Spinal cord (tissue), 10 donors: Measurements from ENCODE around the gene FKRP. TPM values are rescaled to one million over a fixed set of nuclear protein-coding genes. Genes with fewer than 3 reads are reported as not detected.

Experiments used
- DNase-seq, 6 donors: peaks; one replicate each; pipeline versions ENCODE4 v3.0.0 to v3.0.0-alpha.2; 2013 to 2015; ENCODE audit warnings: low spot score in 6 of 6, low read depth in 4 of 6
- H3K27ac ChIP-seq: one replicate; pipeline ENCODE4 v1.5.1; 2013; ENCODE audit warnings: low read depth, low read length, control low read depth
- H3K27me3 ChIP-seq: one replicate; pipeline ENCODE4 v1.6.1; 2013; ENCODE audit warnings: low read length; ENCODE audit not compliant: control insufficient read depth, insufficient read depth
- H3K36me3 ChIP-seq: one replicate; pipeline ENCODE4 v1.6.1; 2013; ENCODE audit warnings: low read length; ENCODE audit not compliant: control insufficient read depth, insufficient read depth
- H3K4me1 ChIP-seq: one replicate; pipeline ENCODE4 v1.6.1; 2013; ENCODE audit warnings: low read length; ENCODE audit not compliant: control insufficient read depth, insufficient read depth
- H3K4me3 ChIP-seq: one replicate; pipeline ENCODE4 v1.5.1; 2013; ENCODE audit warnings: low read depth, low read length, control low read depth
- H3K9me3 ChIP-seq: one replicate; pipeline ENCODE4 v1.6.1; 2013; ENCODE audit warnings: low read length; ENCODE audit not compliant: control insufficient read depth, insufficient read depth
- WGBS: methylation state at CpG from one replicate; pipeline ENCODE4 v1.1.5; 2013; ENCODE audit warnings: missing lambda C conversion rate; ENCODE audit not compliant: insufficient coverage; 5-methylcytosine and 5-hydroxymethylcytosine counted together
- polyA plus RNA-seq, 2 donors: library from polyadenylated mRNA; unstranded; fragments of 120-200 nt; gene quantifications; one replicate each; pipeline ENCODE4 v1.2.1, GENCODE V29; 2013; ENCODE audit not compliant: insufficient read length in 2 of 2
- total RNA-seq, 2 donors: library from RNA; depleted of rRNA in 1 of 2; stranded (reverse); fragments of 120-200 nt in 1 of 2; fragments of >200 nt in 1 of 2; gene quantifications; one replicate each; pipeline versions ENCODE4 v1.2.3 to v1.2.4, GENCODE V29; 2013 to 2014
- donor health status: healthy.

Gene FKRP
- total and polyA plus RNA-seq, 4 donors, result 11.4 to 36.7 (median 20.6) TPM

- peaks cover 49% of the 10 kb centered on the region for H3K4me1 ChIP-seq
- peak in 4 of 6 donors; percentile 38 to 91 (median 64) for DNase-seq
- H3K4me3 ChIP-seq, result peak overlapping the region; percentile 77
- H3K9me3 ChIP-seq, result no peaks in the 10 kb centered on the region
- H3K27me3 ChIP-seq, result no peaks in the 10 kb centered on the region
- H3K27ac ChIP-seq, result peak overlapping the region; percentile 87
- H3K36me3 ChIP-seq, result peaks cover 30% of the 10 kb centered on the region
- WGBS, result 2% methylated on average over 18 of the region's 39 CpGs
These were observed 31.9 kb upstream of the FKRP start for GRCh38 chr19:46713781-46714443.

GRCh38 chr19:46714444-46715106 lies 31.3 kb upstream of the FKRP start:
- 27% methylated on average over 8 of the region's 12 CpGs for WGBS
- no peaks in the 10 kb centered on the region for H3K27me3 ChIP-seq
- peak overlapping the region; percentile 77 for H3K4me3 ChIP-seq
- no peaks in the 10 kb centered on the region for H3K9me3 ChIP-seq
- H3K27ac ChIP-seq, result peak overlapping the region; percentile 87
- peaks cover 31% of the 10 kb centered on the region for H3K36me3 ChIP-seq
- no peak for DNase-seq
- peaks cover 50% of the 10 kb centered on the region for H3K4me1 ChIP-seq

- Histone ChIP-seq H3K36me3 (peaks cover 32% of the 10 kb centered on the region), H3K27ac (peak overlapping the region; percentile 80), H3K4me3 (peak overlapping the region; percentile 77), H3K27me3 (no peaks in the 10 kb centered on the region), H3K4me1 (peaks cover 50% of the 10 kb centered on the region), H3K9me3 (no peaks in the 10 kb centered on the region)
- DNase-seq, result no peak
- WGBS, result 23% methylated on average over 5 of the region's 8 CpGs
These were observed 30.3 kb upstream of the FKRP start for GRCh38 chr19:46715620-46715974.

- Histone ChIP-seq H3K9me3 (no peaks in the 10 kb centered on the region), H3K4me1 (peaks cover 50% of the 10 kb centered on the region), H3K4me3 (peak overlapping the region; percentile 77), H3K36me3 (peaks cover 34% of the 10 kb centered on the region), H3K27me3 (no peaks in the 10 kb centered on the region), H3K27ac (peak overlapping the region; percentile 80)
- 2% methylated on average over 42 of the region's 42 CpGs for WGBS
- DNase-seq, result peak in 2 of 6 donors; percentile 13 to 45
These were observed 29.7 kb upstream of the FKRP start for GRCh38 chr19:46715975-46716671.

GRCh38 chr19:46716672-46717033 lies 29.2 kb upstream of the FKRP start:
- 0% methylated on average over 20 of the region's 20 CpGs for WGBS
- Histone ChIP-seq H3K27me3 (no peaks in the 10 kb centered on the region), H3K9me3 (no peaks in the 10 kb centered on the region), H3K27ac (peak overlapping the region; percentile 80), H3K36me3 (peaks cover 39% of the 10 kb centered on the region), H3K4me1 (peaks cover 50% of the 10 kb centered on the region), H3K4me3 (peak overlapping the region; percentile 77)
- DNase-seq, result no peak

- Histone ChIP-seq H3K27me3 (no peaks in the 10 kb centered on the region), H3K27ac (peak within 1 kb of the TSS; percentile 92), H3K4me3 (peak within 1 kb of the TSS; percentile 77), H3K9me3 (no peaks in the 10 kb centered on the region), H3K4me1 (peaks cover 50% of the 10 kb centered on the region), H3K36me3 (peaks cover 44% of the 10 kb centered on the region)
- peak; percentile 70 to 95 (median 77) for DNase-seq
- under 1% methylated on average over 37 of the region's 52 CpGs for WGBS
These were observed 28.7 kb upstream of the FKRP start, which contains the start of gene PRKD2 for GRCh38 chr19:46717034-46717715. Gene PRKD2, minus strand, starts transcription at chr19:46717114. Its CDS starts 744 bp downstream, at chr19:46716370.

- Histone ChIP-seq H3K9me3 (no peaks in the 10 kb centered on the region), H3K27ac (peak overlapping the region; percentile 92), H3K4me3 (peak overlapping the region; percentile 77), H3K36me3 (peaks cover 50% of the 10 kb centered on the region), H3K4me1 (peaks cover 55% of the 10 kb centered on the region), H3K27me3 (no peaks in the 10 kb centered on the region)
- WGBS, result 31% methylated on average over 6 of the region's 9 CpGs
- no peak for DNase-seq
These were observed 28.1 kb upstream of the FKRP start for GRCh38 chr19:46717716-46718143.

GRCh38 chr19:46718157-46718933 lies 27.5 kb upstream of the FKRP start:
- no peak overlapping the region for H3K27ac ChIP-seq

More at GRCh38 chr19:46718157-46718933, 27.5 kb upstream of the FKRP start:
- Histone ChIP-seq H3K9me3 (no peaks in the 10 kb centered on the region), H3K4me1 (peaks cover 57% of the 10 kb centered on the region), H3K27me3 (no peaks in the 10 kb centered on the region), H3K4me3 (no peak overlapping the region), H3K36me3 (peaks cover 56% of the 10 kb centered on the region)
- WGBS, result 73% methylated on average over 9 of the region's 17 CpGs
- DNase-seq, result no peak
